ENCODE results near the gene CSMD2. TPM values are rescaled to one million over a fixed set of nuclear protein-coding genes. Genes with fewer than 3 reads are reported as not detected.

The CSMD2 gene
- polyA plus RNA-seq, 4 donors, result under 0.01 to 0.54 (median 0.09) TPM

DNA sequence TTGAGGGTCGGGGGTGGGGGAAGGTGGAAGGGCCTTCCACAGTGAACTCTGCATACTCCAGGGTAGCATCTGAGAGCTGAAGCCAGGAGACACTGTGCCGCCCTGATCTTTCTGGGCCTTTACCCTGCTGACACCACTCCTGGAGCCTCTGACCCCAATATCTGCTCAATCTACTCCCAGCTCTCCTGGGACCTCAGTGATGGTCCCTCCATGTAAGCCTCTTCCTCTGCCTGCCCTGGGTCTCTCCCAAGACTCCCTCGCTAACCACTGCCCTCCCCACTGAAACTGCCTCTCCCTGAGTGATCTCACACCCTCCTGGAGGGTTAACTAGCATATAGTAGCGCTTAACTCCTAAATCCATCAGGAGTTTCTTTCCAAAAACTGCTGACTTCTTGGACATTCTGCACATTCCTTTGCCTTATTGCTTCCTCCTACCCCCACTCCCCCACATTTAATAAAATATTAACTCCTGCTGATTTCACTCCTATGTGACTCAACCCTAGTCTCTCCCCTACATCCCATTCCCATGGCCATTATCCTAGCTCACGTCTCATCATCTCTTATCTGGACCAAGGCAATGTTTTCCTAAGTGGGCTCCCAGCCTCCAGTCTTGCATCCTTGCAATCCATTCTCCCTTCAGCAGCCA is 155.6 kb downstream of the CSMD2 start:
- Histone ChIP-seq H3K4me3 (ENCODE audit: low read depth in 1 of 3, low read length in 3 of 3) (no peak overlapping the region), H3K36me3 (ENCODE audit: control insufficient read depth in 3 of 3, insufficient read depth in 2 of 3, low read depth in 1 of 3, low read length in 3 of 3) (no peaks in the 10 kb centered on the region), H3K27ac (ENCODE audit: low read depth in 1 of 3, low read length in 2 of 3) (no peak overlapping the region), H3K9me3 (ENCODE audit: control insufficient read depth in 2 of 2, insufficient read depth in 1 of 2, low read depth in 1 of 2, low read length in 1 of 2) (no peaks in the 10 kb centered on the region), H3K27me3 (ENCODE audit: control insufficient read depth in 3 of 3, insufficient read depth in 3 of 3, low read length in 3 of 3) (no peaks in the 10 kb centered on the region), H3K4me1 (ENCODE audit: control insufficient read depth in 3 of 3, insufficient read depth in 2 of 3, low read depth in 1 of 3, low read length in 2 of 3) (no peaks in the 10 kb centered on the region)
- no peak for FAIRE-seq
- 47 to 61% (median 55%) methylated on average over 5 of the region's 5 CpGs for WGBS, 3 donors
- DNase-seq, result no peak

- Histone ChIP-seq H3K4me1 (ENCODE audit: control insufficient read depth in 3 of 3, insufficient read depth in 2 of 3, low read depth in 1 of 3, low read length in 2 of 3) (no peaks in the 10 kb centered on the region), H3K27me3 (ENCODE audit: control insufficient read depth in 3 of 3, insufficient read depth in 3 of 3, low read length in 3 of 3) (no peaks in the 10 kb centered on the region), H3K9me3 (ENCODE audit: control insufficient read depth in 2 of 2, insufficient read depth in 1 of 2, low read depth in 1 of 2, low read length in 1 of 2) (no peaks in the 10 kb centered on the region), H3K27ac (ENCODE audit: low read depth in 1 of 3, low read length in 2 of 3) (no peak overlapping the region), H3K4me3 (ENCODE audit: low read depth in 1 of 3, low read length in 3 of 3) (no peak overlapping the region), H3K36me3 (ENCODE audit: control insufficient read depth in 3 of 3, insufficient read depth in 2 of 3, low read depth in 1 of 3, low read length in 3 of 3) (no peaks in the 10 kb centered on the region)
- DNase-seq (no peak), FAIRE-seq (no peak)
- 50 to 58% (median 51%) methylated on average over 2 of the region's 2 CpGs for WGBS, 3 donors
These were observed 157.3 kb downstream of the CSMD2 start for GRCh38 chr1:34007760-34008159.

DNA sequence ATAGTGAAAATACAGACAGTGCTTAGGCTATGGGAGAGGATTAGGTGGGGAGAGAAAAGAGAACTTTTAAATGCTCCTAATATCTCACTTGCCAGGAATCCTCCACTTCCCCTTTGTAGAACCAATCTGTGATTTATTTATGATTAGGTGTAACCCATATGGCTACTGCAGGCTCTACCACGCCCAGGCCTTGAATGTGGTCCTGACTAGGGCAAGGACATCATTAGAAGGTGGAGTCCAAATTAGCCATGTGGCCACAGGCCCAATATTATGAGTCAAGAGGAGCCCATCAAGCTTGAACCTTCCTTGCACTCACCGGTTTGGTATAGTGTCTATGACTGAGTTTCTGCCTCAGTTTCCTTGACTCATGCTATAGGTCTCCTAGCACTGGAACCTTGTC is 159.7 kb downstream of the CSMD2 start:
- FAIRE-seq (no peak), DNase-seq (no peak)
- Histone ChIP-seq H3K36me3 (ENCODE audit: control insufficient read depth in 3 of 3, insufficient read depth in 2 of 3, low read depth in 1 of 3, low read length in 3 of 3) (no peaks in the 10 kb centered on the region), H3K4me1 (ENCODE audit: control insufficient read depth in 3 of 3, insufficient read depth in 2 of 3, low read depth in 1 of 3, low read length in 2 of 3) (no peaks in the 10 kb centered on the region), H3K9me3 (ENCODE audit: control insufficient read depth in 2 of 2, insufficient read depth in 1 of 2, low read depth in 1 of 2, low read length in 1 of 2) (no peaks in the 10 kb centered on the region), H3K4me3 (ENCODE audit: low read depth in 1 of 3, low read length in 3 of 3) (no peak overlapping the region), H3K27ac (ENCODE audit: low read depth in 1 of 3, low read length in 2 of 3) (no peak overlapping the region), H3K27me3 (ENCODE audit: control insufficient read depth in 3 of 3, insufficient read depth in 3 of 3, low read length in 3 of 3) (no peaks in the 10 kb centered on the region)
- 71 to 85% (median 81%) methylated on average over 2 of the region's 2 CpGs for WGBS, 3 donors

GRCh38 chr1:34002810-34003209 is 162.2 kb downstream of the CSMD2 start:
- no peak for FAIRE-seq
- no peaks in the 10 kb centered on the region for H3K4me1 ChIP-seq (ENCODE audit: control insufficient read depth in 3 of 3, insufficient read depth in 2 of 3, low read depth in 1 of 3, low read length in 2 of 3)
- H3K4me3 ChIP-seq (ENCODE audit: low read depth in 1 of 3, low read length in 3 of 3), result no peak overlapping the region
- no peaks in the 10 kb centered on the region for H3K36me3 ChIP-seq (ENCODE audit: control insufficient read depth in 3 of 3, insufficient read depth in 2 of 3, low read depth in 1 of 3, low read length in 3 of 3)
- no peak for DNase-seq
- H3K27me3 ChIP-seq (ENCODE audit: control insufficient read depth in 3 of 3, insufficient read depth in 3 of 3, low read length in 3 of 3), result no peaks in the 10 kb centered on the region
- H3K9me3 ChIP-seq (ENCODE audit: control insufficient read depth in 2 of 2, insufficient read depth in 1 of 2, low read depth in 1 of 2, low read length in 1 of 2), result no peaks in the 10 kb centered on the region
- WGBS, 3 donors, result 38 to 52% (median 43%) methylated on average over 2 of the region's 2 CpGs
- no peak overlapping the region for H3K27ac ChIP-seq (ENCODE audit: low read depth in 1 of 3, low read length in 2 of 3)

DNA sequence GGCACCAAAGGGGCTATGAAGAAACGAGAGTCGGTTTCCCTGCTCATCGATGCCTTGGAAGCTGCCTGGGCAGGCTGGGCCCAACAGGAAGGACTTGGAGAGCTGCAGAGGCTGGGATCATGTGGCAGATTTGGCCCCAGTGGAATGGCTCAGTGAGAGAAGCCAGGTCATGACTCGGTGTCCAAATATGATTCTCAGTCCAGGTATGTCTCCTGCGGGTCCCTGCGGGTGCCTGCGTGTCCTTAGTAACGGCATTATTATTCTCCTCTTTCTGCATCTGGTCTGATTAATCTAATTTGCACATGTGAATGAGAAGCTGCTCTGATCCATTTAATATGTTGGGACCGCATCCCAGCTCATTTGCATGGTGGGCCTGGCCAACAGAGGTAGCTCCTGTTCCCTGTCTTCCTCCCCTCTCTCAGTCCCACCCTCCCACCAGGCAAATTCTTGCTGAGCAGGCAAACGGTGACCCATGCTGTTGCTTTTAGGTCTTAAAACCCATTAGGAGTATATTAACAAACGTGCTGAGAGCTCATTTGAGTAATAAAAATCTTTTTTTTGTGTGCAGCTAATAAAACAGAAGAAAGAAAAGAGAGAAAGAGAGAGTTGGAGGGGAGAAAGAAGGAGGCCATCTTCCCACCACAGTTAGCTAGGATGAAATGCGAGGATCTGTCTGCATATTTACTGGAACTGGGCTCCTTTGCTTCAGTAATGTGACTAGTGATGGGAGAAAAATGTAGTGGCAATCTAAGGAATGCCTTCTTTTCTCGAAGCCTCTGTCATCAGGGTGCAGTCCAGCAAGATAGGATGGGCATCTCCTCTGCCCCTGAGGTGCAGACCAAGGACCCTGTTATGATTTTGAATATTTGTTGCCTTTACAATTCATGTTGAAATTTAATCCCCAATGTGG is 167.6 kb downstream of the CSMD2 start:
- Histone ChIP-seq H3K27me3 (ENCODE audit: control insufficient read depth in 3 of 3, insufficient read depth in 3 of 3, low read length in 3 of 3) (no peaks in the 10 kb centered on the region), H3K36me3 (ENCODE audit: control insufficient read depth in 3 of 3, insufficient read depth in 2 of 3, low read depth in 1 of 3, low read length in 3 of 3) (no peaks in the 10 kb centered on the region), H3K9me3 (ENCODE audit: control insufficient read depth in 2 of 2, insufficient read depth in 1 of 2, low read depth in 1 of 2, low read length in 1 of 2) (no peaks in the 10 kb centered on the region), H3K4me3 (ENCODE audit: low read depth in 1 of 3, low read length in 3 of 3) (no peak overlapping the region), H3K27ac (ENCODE audit: low read depth in 1 of 3, low read length in 2 of 3) (no peak overlapping the region), H3K4me1 (ENCODE audit: control insufficient read depth in 3 of 3, insufficient read depth in 2 of 3, low read depth in 1 of 3, low read length in 2 of 3) (no peaks in the 10 kb centered on the region)
- 69 to 74% (median 69%) methylated on average over 13 of the region's 13 CpGs for WGBS, 3 donors
- DNase-seq (no peak), FAIRE-seq (no peak)

GRCh38 chr1:33996281-33996680 is 168.7 kb downstream of the CSMD2 start:
- WGBS, 3 donors, result 79 to 93% (median 87%) methylated on average over 5 of the region's 5 CpGs
- H3K27ac ChIP-seq (ENCODE audit: low read depth in 1 of 3, low read length in 2 of 3), result no peak overlapping the region
- FAIRE-seq (no peak), DNase-seq (no peak)
- H3K36me3 ChIP-seq (ENCODE audit: control insufficient read depth in 3 of 3, insufficient read depth in 2 of 3, low read depth in 1 of 3, low read length in 3 of 3), result no peaks in the 10 kb centered on the region
- no peaks in the 10 kb centered on the region for H3K9me3 ChIP-seq (ENCODE audit: control insufficient read depth in 2 of 2, insufficient read depth in 1 of 2, low read depth in 1 of 2, low read length in 1 of 2)
- H3K4me1 ChIP-seq (ENCODE audit: control insufficient read depth in 3 of 3, insufficient read depth in 2 of 3, low read depth in 1 of 3, low read length in 2 of 3), result no peaks in the 10 kb centered on the region
- no peak overlapping the region for H3K4me3 ChIP-seq (ENCODE audit: low read depth in 1 of 3, low read length in 3 of 3)
- H3K27me3 ChIP-seq (ENCODE audit: control insufficient read depth in 3 of 3, insufficient read depth in 3 of 3, low read length in 3 of 3), result no peaks in the 10 kb centered on the region

GRCh38 chr1:33993301-33993700 is 171.7 kb downstream of the CSMD2 start:
- Histone ChIP-seq H3K4me3 (ENCODE audit: low read depth in 1 of 3, low read length in 3 of 3) (no peak overlapping the region), H3K36me3 (ENCODE audit: control insufficient read depth in 3 of 3, insufficient read depth in 2 of 3, low read depth in 1 of 3, low read length in 3 of 3) (no peaks in the 10 kb centered on the region), H3K4me1 (ENCODE audit: control insufficient read depth in 3 of 3, insufficient read depth in 2 of 3, low read depth in 1 of 3, low read length in 2 of 3) (no peaks in the 10 kb centered on the region), H3K27ac (ENCODE audit: low read depth in 1 of 3, low read length in 2 of 3) (no peak overlapping the region), H3K27me3 (ENCODE audit: control insufficient read depth in 3 of 3, insufficient read depth in 3 of 3, low read length in 3 of 3) (no peaks in the 10 kb centered on the region), H3K9me3 (ENCODE audit: control insufficient read depth in 2 of 2, insufficient read depth in 1 of 2, low read depth in 1 of 2, low read length in 1 of 2) (no peaks in the 10 kb centered on the region)
- no peak for FAIRE-seq
- DNase-seq, result no peak
- WGBS, 3 donors, result 79 to 84% (median 82%) methylated on average over 4 of the region's 4 CpGs

DNA sequence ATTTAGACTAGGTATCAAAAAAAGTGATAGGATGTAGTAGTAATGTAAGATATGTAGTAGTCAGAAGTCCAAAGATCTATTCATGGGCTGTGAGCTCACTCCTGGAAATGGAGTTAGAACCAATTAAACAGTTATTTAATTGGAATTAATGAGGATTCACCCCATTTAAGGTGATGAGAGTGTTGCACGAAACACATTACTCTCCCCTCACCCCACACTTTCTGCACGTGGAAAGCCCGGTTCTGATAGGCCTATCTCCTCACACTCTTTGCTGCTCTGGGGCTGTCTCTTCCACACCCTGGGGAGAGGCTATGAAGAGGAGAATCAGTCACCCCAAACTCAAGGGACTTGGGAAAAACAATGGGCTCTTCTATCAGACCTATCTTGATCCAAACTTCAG is 174.7 kb downstream of the CSMD2 start:
- H3K9me3 ChIP-seq (ENCODE audit: control insufficient read depth in 2 of 2, insufficient read depth in 1 of 2, low read depth in 1 of 2, low read length in 1 of 2), result no peaks in the 10 kb centered on the region
- H3K4me3 ChIP-seq (ENCODE audit: low read depth in 1 of 3, low read length in 3 of 3), result no peak overlapping the region
- WGBS, 3 donors, result 55 to 73% (median 66%) methylated on average over 3 of the region's 3 CpGs
- no peaks in the 10 kb centered on the region for H3K4me1 ChIP-seq (ENCODE audit: control insufficient read depth in 3 of 3, insufficient read depth in 2 of 3, low read depth in 1 of 3, low read length in 2 of 3)
- FAIRE-seq, result no peak
- H3K36me3 ChIP-seq (ENCODE audit: control insufficient read depth in 3 of 3, insufficient read depth in 2 of 3, low read depth in 1 of 3, low read length in 3 of 3), result no peaks in the 10 kb centered on the region
- H3K27me3 ChIP-seq (ENCODE audit: control insufficient read depth in 3 of 3, insufficient read depth in 3 of 3, low read length in 3 of 3), result peaks cover 0 to 4% (median 0%) of the 10 kb centered on the region in 3 donors
- DNase-seq, result no peak
- no peak overlapping the region for H3K27ac ChIP-seq (ENCODE audit: low read depth in 1 of 3, low read length in 2 of 3)
